Esophagus muscularis mucosa (tissue), 4 donors: ENCODE measurements around the gene KATNAL1. TPM values are rescaled to one million over a fixed set of nuclear protein-coding genes. Genes with fewer than 3 reads are reported as not detected.

ENCODE experiments used
- DNase-seq: peaks from one replicate; pipeline ENCODE4 v3.0.0-alpha.2; 2017; ENCODE audit errors: extremely low spot score
- H3K27ac ChIP-seq, 4 donors: fragments of 200-600 bp; sonication (generic); replicated peaks in 1 of 4; 1 replicate in 3 of 4; 2 replicates in 1 of 4; pipeline ENCODE4 v1.5.1; 2016 to 2019; ENCODE audit warnings: mild to moderate bottlenecking in 1 of 4
- H3K27me3 ChIP-seq, 4 donors: fragments of 200-600 bp; sonication (generic); one replicate each; pipeline versions ENCODE4 v1.5.1 to v1.6.0; 2016 to 2019
- H3K36me3 ChIP-seq, 4 donors: fragments of 200-600 bp; sonication (generic); one replicate each; pipeline ENCODE4 v1.5.1; 2016 to 2019
- H3K4me1 ChIP-seq, 4 donors: fragments of 200-600 bp; sonication (generic); one replicate each; pipeline ENCODE4 v1.5.1; 2016 to 2019
- H3K4me3 ChIP-seq, 4 donors: fragments of 200-600 bp; sonication (generic); 1 replicate in 2 of 4; 2 replicates in 2 of 4; pipeline ENCODE4 v1.5.1; 2016 to 2019; ENCODE audit warnings: mild to moderate bottlenecking in 4 of 4, moderate library complexity in 1 of 4
- H3K9me3 ChIP-seq, 4 donors: fragments of 200-600 bp; sonication (generic); 1 replicate in 3 of 4; 2 replicates in 1 of 4; pipeline ENCODE4 v1.5.1; 2016 to 2019
- CTCF ChIP-seq, 3 experiments: fragments of 200-600 bp in 2 of 3; fragments of 450-650 bp in 1 of 3; sonication (generic) in 2 of 3; IDR thresholded peaks; one replicate each; pipeline ENCODE4 v1.5.1; 2017 to 2019; ENCODE audit warnings: antibody characterized with exemption in 3 of 3, mild to moderate bottlenecking in 2 of 3, moderate library complexity in 1 of 3
- EP300 ChIP-seq: sonication (generic); formaldehyde crosslinking; IDR thresholded peaks from one replicate; pipeline ENCODE4 v1.6.1; 2017; ENCODE audit warnings: antibody characterized with exemption
- POLR2A ChIP-seq: fragments of 450-650 bp; IDR thresholded peaks from one replicate; pipeline ENCODE4 v1.6.1; 2017; ENCODE audit warnings: antibody characterized with exemption, moderate library complexity, mild to moderate bottlenecking, low read depth
- POLR2AphosphoS5 ChIP-seq, 2 donors: sonication (generic); formaldehyde crosslinking; IDR thresholded peaks; one replicate each; pipeline ENCODE4 v1.6.1; 2017; ENCODE audit warnings: antibody characterized with exemption in 2 of 2
- WGBS: methylation state at CpG from one replicate; pipeline ENCODE4 v1.1.5; 2018; 5-methylcytosine and 5-hydroxymethylcytosine counted together
- intact Hi-C: fragments of 100-400 bp; cut with DNase I; formaldehyde crosslinking; loops from one replicate; pipeline ENCODE4 v1.15.1; 2023
- total RNA-seq, 4 donors: library from RNA; depleted of rRNA; stranded (reverse); fragments of >200 nt; gene quantifications; one replicate each; pipeline versions ENCODE4 v1.1.0 to v1.2.1, GENCODE V29; 2016

The KATNAL1 gene
- total RNA-seq, 4 donors from 2014 or later: 30.6 to 43.0 (median 40.0) TPM

GRCh38 chr13:30164146-30164545, 143.2 kb downstream of the KATNAL1 start:
- peaks cover 0 to 7% (median 2%) of the 10 kb centered on the region in 4 donors for H3K4me1 ChIP-seq
- intact Hi-C loops: no loop called here
- TF ChIP-seq EP300 (no peak), POLR2AphosphoS5 (IDR thresholded peaks at IDR 0.05) (no peak), CTCF (IDR thresholded peaks at IDR 0.05) (no peak), POLR2A (no peak)
- 58% methylated on average over 9 of the region's 9 CpGs for WGBS
- no peaks in the 10 kb centered on the region for H3K27me3 ChIP-seq
- H3K9me3 ChIP-seq: no peaks in the 10 kb centered on the region
- no peak overlapping the region for H3K4me3 ChIP-seq
- H3K36me3 ChIP-seq: no peaks in the 10 kb centered on the region
- DNase-seq: no peak
- no peak overlapping the region for H3K27ac ChIP-seq

GRCh38 chr13:30163441-30163840, 143.9 kb downstream of the KATNAL1 start:
- Histone ChIP-seq H3K4me1 (peaks cover 0 to 7% (median 2%) of the 10 kb centered on the region in 4 donors), H3K36me3 (no peaks in the 10 kb centered on the region), H3K27me3 (no peaks in the 10 kb centered on the region), H3K27ac (no peak overlapping the region), H3K4me3 (no peak overlapping the region), H3K9me3 (no peaks in the 10 kb centered on the region)
- no peak for DNase-seq
- WGBS: 93% methylated on average over 2 of the region's 2 CpGs
- intact Hi-C loops: no loop called here
- TF ChIP-seq POLR2AphosphoS5 (IDR thresholded peaks at IDR 0.05) (no peak), CTCF (IDR thresholded peaks at IDR 0.05) (no peak), POLR2A (no peak), EP300 (no peak)

- no peak overlapping the region for H3K4me3 ChIP-seq
- intact Hi-C loops: no loop called here
- DNase-seq: no peak
These were observed 147.9 kb downstream of the KATNAL1 start for GRCh38 chr13:30159446-30159839.

GRCh38 chr13:30158774-30159445, 148.4 kb downstream of the KATNAL1 start:
- intact Hi-C loops: no loop called here
- H3K4me3 ChIP-seq: no peak overlapping the region
- no peaks in the 10 kb centered on the region for H3K9me3 ChIP-seq
- no peak for DNase-seq
- no peak overlapping the region for H3K27ac ChIP-seq
- whole genome bisulfite sequencing: 66% methylated on average over 7 of the region's 8 CpGs
- no peaks in the 10 kb centered on the region for H3K36me3 ChIP-seq
- H3K27me3 ChIP-seq: peaks cover 0 to 3% (median 0%) of the 10 kb centered on the region in 4 donors
- H3K4me1 ChIP-seq: no peaks in the 10 kb centered on the region
- TF ChIP-seq EP300 (no peak), CTCF (IDR thresholded peaks at IDR 0.05) (peak in 2 of 3 experiments; percentile 30 to 38)

More at GRCh38 chr13:30159446-30159839, 147.9 kb downstream of the KATNAL1 start:
- H3K27me3 ChIP-seq: no peaks in the 10 kb centered on the region
- H3K9me3 ChIP-seq: no peaks in the 10 kb centered on the region
- no peak overlapping the region for H3K27ac ChIP-seq
- TF ChIP-seq POLR2A (no peak), POLR2AphosphoS5 (IDR thresholded peaks at IDR 0.05) (no peak), CTCF (IDR thresholded peaks at IDR 0.05) (no peak), EP300 (no peak)
- peaks cover 0 to 4% (median 0%) of the 10 kb centered on the region in 4 donors for H3K4me1 ChIP-seq
- no peaks in the 10 kb centered on the region for H3K36me3 ChIP-seq
- WGBS: 53% methylated on average over 4 of the region's 4 CpGs

- H3K27me3 ChIP-seq: peaks cover 0 to 6% (median 0%) of the 10 kb centered on the region in 4 donors
- H3K36me3 ChIP-seq: no peaks in the 10 kb centered on the region
- no peak overlapping the region for H3K4me3 ChIP-seq
- 100% methylated on average over 2 of the region's 7 CpGs for WGBS
- TF ChIP-seq EP300: no peak
- no peak for TF ChIP-seq CTCF (IDR thresholded peaks at IDR 0.05)
- TF ChIP-seq POLR2A: no peak
- no peak for TF ChIP-seq POLR2AphosphoS5 (IDR thresholded peaks at IDR 0.05)
- no peaks in the 10 kb centered on the region for H3K9me3 ChIP-seq
- intact Hi-C loops: loop anchor here (2.0 kb wide), 1 partner anchor 25 kb away; no protein-coding TSS in a partner anchor
- H3K27ac ChIP-seq: no peak overlapping the region
- no peaks in the 10 kb centered on the region for H3K4me1 ChIP-seq
- no peak for DNase-seq
These were observed 149.7 kb downstream of the KATNAL1 start for GRCh38 chr13:30157616-30157993.
